ENCODE results near the gene WDR3.

WDR3 gene

DNA sequence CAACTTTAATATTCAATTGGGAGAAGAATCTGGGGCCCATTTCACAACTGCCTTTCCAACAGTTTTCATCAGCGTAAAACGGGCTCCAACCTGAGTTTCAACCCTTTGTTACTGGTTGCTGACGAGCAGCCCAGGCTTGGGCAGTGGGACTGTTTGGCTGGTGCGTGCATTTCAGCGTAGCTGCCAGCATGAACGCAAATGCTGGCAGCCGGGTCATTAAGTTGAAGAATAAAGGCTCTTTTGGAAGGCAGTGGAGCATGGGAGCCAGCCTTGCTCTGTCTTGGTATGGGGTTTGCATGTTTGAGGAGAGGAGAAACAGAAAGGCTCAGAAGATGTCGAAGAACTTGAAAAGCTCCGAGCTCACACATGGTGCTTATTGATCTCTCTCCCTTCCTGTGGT lies 40.7 kb downstream of the WDR3 start:
- TF ChIP-seq MYC (IDR thresholded peaks at IDR 0.05; ENCODE audit: low read depth, low read length) (no peak), POLR2A (IDR thresholded peaks at IDR 0.05; ENCODE audit: extremely low read depth, insufficient read length) (no peak)
- TF ChIP-seq, protein P1, sequence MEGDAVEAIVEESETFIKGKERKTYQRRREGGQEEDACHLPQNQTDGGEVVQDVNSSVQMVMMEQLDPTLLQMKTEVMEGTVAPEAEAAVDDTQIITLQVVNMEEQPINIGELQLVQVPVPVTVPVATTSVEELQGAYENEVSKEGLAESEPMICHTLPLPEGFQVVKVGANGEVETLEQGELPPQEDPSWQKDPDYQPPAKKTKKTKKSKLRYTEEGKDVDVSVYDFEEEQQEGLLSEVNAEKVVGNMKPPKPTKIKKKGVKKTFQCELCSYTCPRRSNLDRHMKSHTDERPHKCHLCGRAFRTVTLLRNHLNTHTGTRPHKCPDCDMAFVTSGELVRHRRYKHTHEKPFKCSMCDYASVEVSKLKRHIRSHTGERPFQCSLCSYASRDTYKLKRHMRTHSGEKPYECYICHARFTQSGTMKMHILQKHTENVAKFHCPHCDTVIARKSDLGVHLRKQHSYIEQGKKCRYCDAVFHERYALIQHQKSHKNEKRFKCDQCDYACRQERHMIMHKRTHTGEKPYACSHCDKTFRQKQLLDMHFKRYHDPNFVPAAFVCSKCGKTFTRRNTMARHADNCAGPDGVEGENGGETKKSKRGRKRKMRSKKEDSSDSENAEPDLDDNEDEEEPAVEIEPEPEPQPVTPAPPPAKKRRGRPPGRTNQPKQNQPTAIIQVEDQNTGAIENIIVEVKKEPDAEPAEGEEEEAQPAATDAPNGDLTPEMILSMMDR (IDR thresholded peaks at IDR 0.05; ENCODE audit: low read depth, low read length) = no peak
- TF ChIP-seq, protein P2, sequence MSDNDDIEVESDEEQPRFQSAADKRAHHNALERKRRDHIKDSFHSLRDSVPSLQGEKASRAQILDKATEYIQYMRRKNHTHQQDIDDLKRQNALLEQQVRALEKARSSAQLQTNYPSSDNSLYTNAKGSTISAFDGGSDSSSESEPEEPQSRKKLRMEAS (IDR thresholded peaks at IDR 0.05; ENCODE audit: low read depth, low read length) = no peak
- no peak for DNase-seq (ENCODE audit: low read depth)
- H3K4me3 ChIP-seq (ENCODE audit: low read depth, low read length) = no peak overlapping the region

DNA sequence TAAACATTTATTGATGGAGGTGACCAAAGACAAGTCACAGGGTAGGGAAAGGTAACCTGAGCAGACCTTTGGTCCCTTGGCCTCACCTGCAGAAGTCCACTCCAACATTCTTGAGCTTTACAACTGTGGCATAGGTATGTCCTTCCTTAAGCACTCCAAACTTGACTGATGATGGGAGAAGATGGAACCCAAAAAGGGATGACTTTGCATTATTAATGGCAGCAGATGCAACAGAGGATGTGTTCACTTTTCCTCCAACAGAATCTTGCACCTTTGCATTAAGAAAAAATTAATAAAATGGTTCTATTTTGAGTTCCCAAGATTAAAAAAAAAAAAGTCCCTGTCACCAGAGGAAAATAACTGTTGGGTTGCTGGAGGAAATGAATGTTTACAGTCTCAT lies 42.2 kb downstream of the WDR3 start:
- DNase-seq (ENCODE audit: low read depth) = no peak
- TF ChIP-seq, protein P1 (IDR thresholded peaks at IDR 0.05; ENCODE audit: low read depth, low read length) = no peak
- no peak for TF ChIP-seq POLR2A (IDR thresholded peaks at IDR 0.05; ENCODE audit: extremely low read depth, insufficient read length)
- TF ChIP-seq, protein P2 (IDR thresholded peaks at IDR 0.05; ENCODE audit: low read depth, low read length) = no peak
- TF ChIP-seq MYC (IDR thresholded peaks at IDR 0.05; ENCODE audit: low read depth, low read length) = no peak
- no peak overlapping the region for H3K4me3 ChIP-seq (ENCODE audit: low read depth, low read length)

DNA sequence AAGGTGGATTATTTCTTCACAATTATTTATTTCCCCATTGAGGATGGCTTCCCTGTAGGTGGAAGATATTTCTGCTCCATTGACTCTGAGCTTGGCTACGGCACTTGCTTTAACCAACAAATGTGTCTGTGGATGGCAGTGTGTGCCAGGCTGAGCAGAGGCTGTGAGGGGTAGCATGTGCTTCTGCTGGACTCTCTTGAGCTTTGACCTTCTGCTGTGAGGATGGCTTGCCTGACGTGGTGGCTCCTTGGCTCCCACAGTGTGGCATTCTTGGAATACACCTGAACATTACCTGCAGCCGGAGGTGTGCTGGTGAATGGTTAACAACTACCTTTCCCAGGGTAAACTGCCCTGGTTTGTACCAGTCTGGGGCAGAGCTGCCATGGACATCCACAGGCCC lies 46.8 kb downstream of the WDR3 start:
- no peak for DNase-seq (ENCODE audit: low read depth)
- H3K4me3 ChIP-seq (ENCODE audit: low read depth, low read length) = no peak overlapping the region
- TF ChIP-seq, protein P1 (IDR thresholded peaks at IDR 0.05; ENCODE audit: low read depth, low read length) = no peak
- TF ChIP-seq MYC (IDR thresholded peaks at IDR 0.05; ENCODE audit: low read depth, low read length) (no peak), POLR2A (IDR thresholded peaks at IDR 0.05; ENCODE audit: extremely low read depth, insufficient read length) (no peak)
- TF ChIP-seq, protein P2 (IDR thresholded peaks at IDR 0.05; ENCODE audit: low read depth, low read length) = no peak

DNA sequence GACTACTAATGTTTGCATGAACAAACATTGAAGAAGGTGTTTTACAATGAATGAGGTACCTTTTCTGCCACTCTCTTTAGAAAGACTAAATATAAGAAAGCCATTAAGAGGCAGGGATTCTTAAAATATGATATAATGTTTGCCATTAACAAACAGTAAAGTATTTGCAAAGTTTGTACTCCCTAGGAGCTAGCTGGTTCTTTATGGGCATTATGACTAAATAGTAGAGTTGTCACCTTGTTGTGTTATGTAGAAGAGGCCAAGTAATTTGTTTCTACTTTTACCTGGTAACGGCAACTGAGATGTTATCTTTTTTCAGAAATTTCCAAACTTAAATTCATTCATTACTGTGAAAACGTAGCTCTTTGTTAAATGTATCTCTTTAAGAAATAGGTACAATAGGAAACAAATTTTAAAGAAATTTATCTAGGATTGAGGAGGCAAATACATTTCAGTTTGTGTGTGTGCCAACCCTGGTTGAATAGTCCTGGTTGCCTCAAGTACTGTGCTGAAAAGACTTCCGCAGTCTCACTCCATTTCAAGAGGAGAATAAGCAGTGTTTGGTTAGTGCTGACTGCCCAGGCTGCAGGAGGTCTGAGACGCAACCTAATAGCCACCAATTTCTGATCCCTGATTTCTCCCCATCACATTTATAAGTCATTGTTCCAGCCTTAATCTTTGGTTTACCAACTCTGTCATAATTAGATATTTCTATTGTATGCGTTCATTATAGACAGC lies 52.1 kb downstream of the WDR3 start:
- TF ChIP-seq, protein P2 (IDR thresholded peaks at IDR 0.05; ENCODE audit: low read depth, low read length) = no peak
- no peak for TF ChIP-seq MYC (IDR thresholded peaks at IDR 0.05; ENCODE audit: low read depth, low read length)
- TF ChIP-seq POLR2A (IDR thresholded peaks at IDR 0.05; ENCODE audit: extremely low read depth, insufficient read length) = no peak
- TF ChIP-seq, protein P1 (IDR thresholded peaks at IDR 0.05; ENCODE audit: low read depth, low read length) = no peak
- no peak overlapping the region for H3K4me3 ChIP-seq (ENCODE audit: low read depth, low read length)
- DNase-seq (ENCODE audit: low read depth) = no peak

DNA sequence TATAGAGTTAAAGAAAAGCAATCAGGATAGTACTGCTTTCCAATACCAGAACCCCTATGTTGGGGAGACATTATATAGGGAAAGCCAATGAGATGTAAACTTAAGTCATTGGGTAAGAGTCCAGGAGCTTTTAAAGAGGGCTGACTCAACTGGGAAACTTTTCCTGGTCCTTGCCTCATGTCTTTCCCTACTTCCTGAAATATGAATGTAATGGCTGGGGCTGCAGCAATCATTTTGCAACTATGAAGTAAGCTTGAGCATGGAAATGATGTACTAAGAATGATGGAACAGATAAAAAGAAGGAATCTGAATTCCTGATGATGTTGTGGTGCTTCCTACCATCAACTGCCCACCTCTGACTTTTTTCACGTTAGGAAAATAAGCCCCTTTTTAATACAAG lies 55.7 kb downstream of the WDR3 start:
- TF ChIP-seq MYC (IDR thresholded peaks at IDR 0.05; ENCODE audit: low read depth, low read length) = no peak
- TF ChIP-seq, protein P2 (IDR thresholded peaks at IDR 0.05; ENCODE audit: low read depth, low read length) = no peak
- no peak for TF ChIP-seq POLR2A (IDR thresholded peaks at IDR 0.05; ENCODE audit: extremely low read depth, insufficient read length)
- no peak overlapping the region for H3K4me3 ChIP-seq (ENCODE audit: low read depth, low read length)
- no peak for DNase-seq (ENCODE audit: low read depth)

DNA sequence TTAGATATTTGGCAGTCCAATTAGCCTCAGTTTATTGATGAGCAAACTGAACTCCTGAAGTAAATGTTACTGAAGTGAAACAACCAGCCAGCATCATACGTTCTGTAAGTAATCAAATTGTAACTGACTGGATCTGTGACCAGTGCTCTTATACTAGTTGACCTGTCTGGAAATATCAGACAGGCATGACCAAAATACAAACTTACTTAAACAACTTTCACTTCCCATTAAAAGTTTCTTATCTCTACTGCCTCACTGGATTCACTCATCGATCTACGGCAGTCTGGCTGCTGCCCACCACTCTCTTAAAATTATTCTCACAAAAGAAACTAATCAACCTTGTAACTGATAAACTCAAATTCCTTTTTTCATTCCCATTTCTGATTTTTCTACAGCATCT lies 56.4 kb downstream of the WDR3 start:
- no peak overlapping the region for H3K4me3 ChIP-seq (ENCODE audit: low read depth, low read length)
- TF ChIP-seq, protein P1 (IDR thresholded peaks at IDR 0.05; ENCODE audit: low read depth, low read length) = no peak
- TF ChIP-seq, protein P2 (IDR thresholded peaks at IDR 0.05; ENCODE audit: low read depth, low read length) = no peak
- no peak for TF ChIP-seq POLR2A (IDR thresholded peaks at IDR 0.05; ENCODE audit: extremely low read depth, insufficient read length)
- TF ChIP-seq MYC (IDR thresholded peaks at IDR 0.05; ENCODE audit: low read depth, low read length) = no peak
- DNase-seq (ENCODE audit: low read depth) = no peak
